ENCODE measurements around the gene CCDC149.

CCDC149 gene

DNA sequence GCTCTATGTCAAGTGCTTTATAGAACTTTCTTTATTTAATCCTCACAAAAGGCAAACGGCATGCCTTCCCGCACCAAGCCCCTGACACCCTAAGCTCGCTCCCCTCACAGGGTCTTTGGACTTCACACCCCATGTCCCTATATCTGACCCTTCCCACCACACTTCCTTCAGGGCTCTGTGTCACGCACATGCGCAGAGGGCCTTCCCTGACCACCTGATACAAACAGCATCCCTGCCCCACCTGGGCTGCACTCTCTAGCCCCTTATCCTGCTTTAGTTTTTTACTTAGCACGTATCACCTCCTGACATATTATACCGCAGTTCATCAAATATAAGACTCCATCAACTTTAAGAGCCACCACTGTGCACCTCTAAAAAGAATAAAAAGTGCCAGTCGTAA lies 67.7 kb downstream of the CCDC149 start:
- in situ Hi-C loops (cut with HindIII; ENCODE audit: low sequenced_read_pairs) = no loop called here

DNA sequence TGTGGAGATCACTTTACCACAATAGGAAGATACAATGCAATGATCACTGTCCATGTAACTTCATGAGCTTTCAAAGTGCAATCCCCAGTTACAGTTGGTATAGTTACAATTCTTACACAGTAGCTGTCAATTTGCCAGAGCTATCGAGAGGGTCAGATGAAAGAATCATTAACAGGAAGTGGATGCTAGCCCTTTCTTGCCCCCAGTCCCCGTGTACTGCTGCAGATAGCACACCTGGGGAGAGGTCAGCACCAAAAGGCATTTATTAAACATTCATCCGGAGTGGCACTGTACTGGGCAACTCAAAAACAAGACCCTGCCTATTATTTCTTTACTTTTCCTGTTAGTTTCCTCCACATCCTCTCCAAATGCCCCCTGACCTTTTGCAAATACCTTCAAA lies 69.7 kb downstream of the CCDC149 start:
- in situ Hi-C loops (cut with HindIII; ENCODE audit: low sequenced_read_pairs) = no loop called here

GRCh38 chr4:24842356-24842755 lies 70.5 kb downstream of the CCDC149 start:
- in situ Hi-C loops (cut with HindIII; ENCODE audit: low sequenced_read_pairs) = no loop called here

GRCh38 chr4:24840826-24841543 lies 71.9 kb downstream of the CCDC149 start:
- in situ Hi-C loops (cut with HindIII; ENCODE audit: low sequenced_read_pairs) = no loop called here

DNA sequence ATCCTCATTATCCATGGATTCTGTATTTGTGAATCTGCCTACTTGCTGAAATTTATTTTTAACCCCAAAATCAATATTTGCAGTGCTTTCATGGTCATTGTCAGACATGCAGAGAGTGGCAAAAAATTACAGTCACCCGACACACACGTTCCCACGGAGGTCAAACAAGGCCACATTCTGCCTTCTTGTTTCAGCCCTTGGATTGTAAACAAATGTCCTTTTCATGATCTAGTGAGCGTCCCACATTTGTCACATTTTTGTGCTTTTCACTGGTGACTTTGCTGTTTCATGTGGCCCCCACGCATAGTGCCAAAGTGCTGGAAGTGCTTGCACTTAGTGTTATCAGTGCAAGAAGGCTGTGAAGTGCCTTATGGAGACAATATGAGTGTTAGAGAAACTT lies 72.5 kb downstream of the CCDC149 start:
- in situ Hi-C loops (cut with HindIII; ENCODE audit: low sequenced_read_pairs) = no loop called here

DNA sequence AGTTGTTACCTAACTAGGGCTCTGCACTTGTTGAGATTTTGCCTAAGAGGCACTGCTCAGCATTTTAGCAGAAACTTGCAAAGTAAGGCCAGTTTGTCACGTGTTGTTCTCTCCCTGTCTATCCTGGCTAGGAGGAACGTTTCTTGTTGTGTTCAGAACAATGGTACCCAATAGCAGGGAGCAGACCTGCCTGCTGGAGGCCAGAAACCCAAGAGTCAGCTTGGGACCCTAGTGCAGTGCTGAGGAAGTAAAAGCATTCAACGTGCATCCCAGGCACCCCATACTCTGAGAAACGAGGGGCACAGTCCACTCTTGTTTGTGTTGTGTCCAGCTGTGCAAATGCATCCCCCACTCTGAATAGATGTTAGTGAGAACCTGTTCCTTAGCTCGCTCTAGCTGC lies 75.1 kb downstream of the CCDC149 start:
- in situ Hi-C loops (cut with HindIII; ENCODE audit: low sequenced_read_pairs) = no loop called here

DNA sequence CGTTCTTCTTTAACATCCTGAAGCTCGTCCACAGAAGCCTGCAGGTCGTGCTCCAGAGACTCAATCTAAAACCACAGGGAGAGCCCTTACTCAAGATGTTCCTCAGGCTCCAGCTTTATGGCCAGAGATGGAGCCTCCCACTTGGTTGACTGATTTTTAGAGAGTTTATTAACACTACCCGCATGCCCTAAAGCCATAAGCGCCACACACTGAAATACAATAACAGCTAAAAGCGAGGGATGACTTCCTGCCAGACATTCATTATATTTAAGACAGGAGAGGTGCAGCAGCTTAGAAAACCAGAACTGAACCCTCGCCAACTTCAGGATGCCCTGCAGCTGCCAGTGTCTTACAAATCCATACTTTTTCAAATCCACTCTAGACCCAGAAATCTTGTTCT lies 75.5 kb downstream of the CCDC149 start:
- in situ Hi-C loops (cut with HindIII; ENCODE audit: low sequenced_read_pairs) = no loop called here

GRCh38 chr4:24836661-24837242 lies 76.1 kb downstream of the CCDC149 start:
- in situ Hi-C loops (cut with HindIII; ENCODE audit: low sequenced_read_pairs) = no loop called here

- in situ Hi-C loops (cut with HindIII; ENCODE audit: low sequenced_read_pairs) = no loop called here
Observed at GRCh38 chr4:24835696-24836095, 77.1 kb downstream of the CCDC149 start.

DNA sequence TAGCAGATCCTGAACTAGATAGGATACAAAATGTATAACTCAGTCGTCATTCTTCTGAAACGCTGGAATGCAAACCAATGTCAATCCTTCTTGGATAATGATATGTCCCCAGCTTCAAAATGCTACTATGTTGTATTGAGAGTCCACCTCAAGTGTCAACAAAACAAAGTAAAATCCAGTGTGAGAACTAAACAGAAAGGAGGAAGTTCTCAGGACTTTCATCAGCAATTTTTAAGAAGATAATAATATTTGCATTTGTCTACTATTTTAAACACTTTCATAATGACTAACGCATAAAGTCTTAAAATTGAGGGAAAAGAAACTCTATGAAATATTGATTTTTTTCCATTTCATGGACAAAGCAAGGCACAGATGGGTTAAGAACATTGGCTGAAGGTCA lies 81.2 kb downstream of the CCDC149 start:
- in situ Hi-C loops (cut with HindIII; ENCODE audit: low sequenced_read_pairs) = no loop called here

DNA sequence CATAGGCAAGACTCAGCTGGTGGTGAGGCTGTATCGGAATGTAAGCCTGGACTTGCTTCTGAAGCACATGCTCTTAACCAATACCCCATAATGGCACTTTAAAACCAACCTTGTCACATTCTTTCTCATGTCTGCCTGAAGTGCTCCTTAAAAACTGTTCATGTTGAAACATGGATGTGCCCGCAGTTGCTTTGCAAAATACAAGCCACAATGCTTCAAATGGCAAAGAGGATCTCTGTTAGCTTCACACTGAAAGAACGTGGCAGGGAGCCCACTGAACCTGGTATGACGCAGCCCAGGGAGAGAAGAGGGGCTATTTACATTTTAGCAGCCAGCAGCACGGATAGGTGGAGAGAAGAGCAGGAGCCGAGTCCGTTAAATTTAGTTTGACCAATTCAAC lies 88.1 kb downstream of the CCDC149 start:
- in situ Hi-C loops (cut with HindIII; ENCODE audit: low sequenced_read_pairs) = no loop called here

- in situ Hi-C loops (cut with HindIII; ENCODE audit: low sequenced_read_pairs) = no loop called here
Observed at GRCh38 chr4:24820541-24820940, 92.3 kb downstream of the CCDC149 start.

DNA sequence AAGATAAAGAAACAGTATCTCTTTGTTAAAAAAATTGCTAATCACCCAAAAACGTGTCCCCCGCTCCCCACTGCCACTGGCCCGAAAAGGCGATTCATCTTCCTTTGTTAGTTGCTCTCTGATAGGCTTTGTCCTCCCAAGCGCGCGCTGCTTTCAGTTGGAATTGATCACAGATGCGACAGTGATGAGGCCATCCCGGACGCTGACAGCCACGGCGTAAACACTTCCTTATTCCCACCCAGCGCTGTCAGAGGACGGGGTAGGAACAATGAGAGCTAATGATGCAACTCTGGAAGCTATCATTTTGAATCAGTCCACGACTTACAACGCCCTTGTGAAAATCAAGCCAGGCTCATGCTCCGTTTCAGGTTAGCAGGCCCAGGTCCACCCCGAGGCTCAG lies 96.0 kb downstream of the CCDC149 start:
- in situ Hi-C loops (cut with HindIII; ENCODE audit: low sequenced_read_pairs) = no loop called here

- in situ Hi-C loops (cut with HindIII; ENCODE audit: low sequenced_read_pairs) = no loop called here
Observed at GRCh38 chr4:24813732-24814131, 99.1 kb downstream of the CCDC149 start.

- in situ Hi-C loops (cut with HindIII; ENCODE audit: low sequenced_read_pairs) = no loop called here
Observed at GRCh38 chr4:24810871-24811631, 101.8 kb downstream of the CCDC149 start.

- in situ Hi-C loops (cut with HindIII; ENCODE audit: low sequenced_read_pairs) = no loop called here
Observed at GRCh38 chr4:24809815-24810405, 102.9 kb downstream of the CCDC149 start.

GRCh38 chr4:24809376-24809775 lies 103.5 kb downstream of the CCDC149 start:
- in situ Hi-C loops (cut with HindIII; ENCODE audit: low sequenced_read_pairs) = no loop called here

GRCh38 chr4:24808955-24809354 lies 103.9 kb downstream of the CCDC149 start:
- in situ Hi-C loops (cut with HindIII; ENCODE audit: low sequenced_read_pairs) = no loop called here

DNA sequence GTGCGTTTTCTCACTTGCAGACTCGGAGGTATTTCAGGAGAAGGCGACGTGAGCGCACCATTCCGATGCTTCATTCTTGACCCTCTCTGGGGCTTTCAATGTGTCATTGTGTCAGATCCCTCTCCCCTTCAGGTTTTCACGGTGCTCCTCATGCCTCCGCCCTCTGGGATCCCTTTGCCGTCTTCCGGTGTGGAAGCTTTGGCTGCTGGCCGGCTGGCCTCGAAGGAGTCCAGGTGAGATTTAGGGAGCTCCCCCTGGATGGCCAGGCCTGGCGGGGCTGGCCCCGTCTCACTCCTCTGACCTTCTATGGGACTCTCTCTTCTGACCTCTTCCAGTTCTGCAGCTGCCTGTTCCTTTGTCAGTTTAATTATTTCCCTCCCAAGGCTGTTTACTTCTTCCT lies 104.6 kb downstream of the CCDC149 start:
- in situ Hi-C loops (cut with HindIII; ENCODE audit: low sequenced_read_pairs) = no loop called here

GRCh38 chr4:24807611-24808010 lies 105.2 kb downstream of the CCDC149 start:
- in situ Hi-C loops (cut with HindIII; ENCODE audit: low sequenced_read_pairs) = no loop called here

GRCh38 chr4:24806206-24806990 lies 106.4 kb downstream of the CCDC149 start:
- in situ Hi-C loops (cut with HindIII; ENCODE audit: low sequenced_read_pairs) = no loop called here

All from DLD1 (cell line).